HEK293 (cell line): ENCODE results near the gene PAK1.

Source experiments
- CTCF ChIA-PET: fragments of 350-600 bp; formaldehyde crosslinking; extraction: SDS; loops from one replicate; lab custom pipeline; 2021; ENCODE audit warnings: antibody characterized with exemption; lab: Yijun Ruan, JAX
- POLR2A ChIA-PET: fragments of 300-600 bp; formaldehyde crosslinking; extraction: SDS; loops from one replicate; lab custom pipeline; 2020; ENCODE audit warnings: antibody characterized with exemption, inconsistent platforms; lab: Yijun Ruan, JAX
- H3K27ac ChIP-seq: fragments of 200-500 bp; sonication (Bioruptor generic); 2 replicates; pipeline ENCODE4 v1.5.1; 2014; ENCODE audit warnings: low read depth, low read length, control low read depth, inconsistent platforms; ENCODE audit errors: extremely low read depth
- H3K36me3 ChIP-seq, 2 experiments: fragments of 200-500 bp in 1 of 2; sonication (Bioruptor generic) in 1 of 2; 1 replicate in 1 of 2; 2 replicates in 1 of 2; pipeline ENCODE4 v1.5.1; 2014 to 2017; ENCODE audit warnings: inconsistent platforms in 2 of 2, low read length in 2 of 2; ENCODE audit not compliant: control insufficient read depth in 2 of 2, insufficient read depth in 1 of 2
- H3K4me1 ChIP-seq: fragments of 200-500 bp; sonication (Bioruptor generic); 2 replicates; pipeline ENCODE4 v1.5.1; 2014; ENCODE audit warnings: mild to moderate bottlenecking, low read length, inconsistent platforms; ENCODE audit not compliant: control insufficient read depth, insufficient read depth
- H3K4me3 ChIP-seq: 2 replicates; pipeline ENCODE4 v1.5.1; 2011; ENCODE audit warnings: low read depth, mild to moderate bottlenecking, control low read depth, low read length, moderate library complexity
- H3K9me3 ChIP-seq: fragments of 200-500 bp; sonication (Bioruptor generic); 2 replicates; pipeline ENCODE4 v1.5.1; 2014; ENCODE audit warnings: low read depth, low read length, inconsistent platforms; ENCODE audit not compliant: control insufficient read depth, insufficient read depth
- BCL11A ChIP-seq: fragments of 450-650 bp; formaldehyde crosslinking; IDR thresholded peaks from 2 replicates; pipeline ENCODE4 v1.5.1; 2016; ENCODE audit warnings: low read depth, missing biosample characterization, missing genetic modification characterization
- KLF1 ChIP-seq: fragments of 450-650 bp; formaldehyde crosslinking; IDR thresholded peaks from 2 replicates; pipeline ENCODE4 v1.5.1; 2016; ENCODE audit warnings: missing biosample characterization, missing genetic modification characterization
- RBAK ChIP-seq: fragments of 450-650 bp; formaldehyde crosslinking; IDR thresholded peaks from 2 replicates; pipeline ENCODE4 v1.5.1; 2016; ENCODE audit warnings: missing biosample characterization, missing genetic modification characterization
- REST ChIP-seq: fragments of 450-650 bp; formaldehyde crosslinking; IDR thresholded peaks from 2 replicates; pipeline ENCODE4 v1.5.1; 2016; ENCODE audit warnings: missing biosample characterization, missing genetic modification characterization
- SCRT1 ChIP-seq: fragments of 450-650 bp; formaldehyde crosslinking; IDR thresholded peaks from 2 replicates; pipeline ENCODE4 v1.5.1; 2016; ENCODE audit warnings: missing biosample characterization, missing genetic modification characterization, borderline replicate concordance
- SP3 ChIP-seq: fragments of 450-650 bp; formaldehyde crosslinking; IDR thresholded peaks from 2 replicates; pipeline ENCODE4 v1.5.1; 2016; ENCODE audit warnings: missing biosample characterization, missing genetic modification characterization
- SP7 ChIP-seq: fragments of 450-650 bp; formaldehyde crosslinking; IDR thresholded peaks from 2 replicates; pipeline ENCODE4 v1.5.1; 2016; ENCODE audit warnings: missing biosample characterization, missing genetic modification characterization
- YY1 ChIP-seq: fragments of 450-650 bp; formaldehyde crosslinking; IDR thresholded peaks from 2 replicates; pipeline ENCODE4 v1.5.1; 2018; ENCODE audit warnings: missing biosample characterization, missing genetic modification characterization
- YY2 ChIP-seq: fragments of 450-650 bp; formaldehyde crosslinking; IDR thresholded peaks from 2 replicates; pipeline ENCODE4 v1.5.1; 2016; ENCODE audit warnings: missing biosample characterization, missing genetic modification characterization
- ZBTB7A ChIP-seq: fragments of 450-650 bp; formaldehyde crosslinking; IDR thresholded peaks from 2 replicates; pipeline ENCODE4 v1.5.1; 2016; ENCODE audit warnings: low read depth, missing biosample characterization, missing genetic modification characterization
- ZFP37 ChIP-seq: fragments of 450-650 bp; formaldehyde crosslinking; IDR thresholded peaks from 2 replicates; pipeline ENCODE4 v1.5.1; 2016; ENCODE audit warnings: missing biosample characterization, missing genetic modification characterization
- ZNF175 ChIP-seq: fragments of 450-650 bp; formaldehyde crosslinking; IDR thresholded peaks from 2 replicates; pipeline ENCODE4 v1.5.1; 2016; ENCODE audit warnings: missing biosample characterization, missing genetic modification characterization
- ZNF211 ChIP-seq: fragments of 450-650 bp; formaldehyde crosslinking; IDR thresholded peaks from 2 replicates; pipeline ENCODE4 v1.5.1; 2016; ENCODE audit warnings: low read depth, missing biosample characterization, missing genetic modification characterization
- ZNF24 ChIP-seq: fragments of 450-650 bp; formaldehyde crosslinking; IDR thresholded peaks from 2 replicates; pipeline ENCODE4 v1.5.1; 2016; ENCODE audit warnings: missing biosample characterization, missing genetic modification characterization
- ZNF302 ChIP-seq: fragments of 450-650 bp; formaldehyde crosslinking; IDR thresholded peaks from 2 replicates; pipeline ENCODE4 v1.5.1; 2016; ENCODE audit warnings: missing biosample characterization, missing genetic modification characterization, low read depth
- ZNF324 ChIP-seq: fragments of 450-650 bp; formaldehyde crosslinking; IDR thresholded peaks from 2 replicates; pipeline ENCODE4 v1.5.1; 2016; ENCODE audit warnings: missing biosample characterization, missing genetic modification characterization
- ZNF335 ChIP-seq: fragments of 450-650 bp; formaldehyde crosslinking; conservative IDR thresholded peaks from 2 replicates; pipeline ENCODE4 v1.5.1; 2016; ENCODE audit warnings: missing biosample characterization, missing genetic modification characterization
- ZNF404 ChIP-seq: fragments of 450-650 bp; formaldehyde crosslinking; IDR thresholded peaks from 2 replicates; pipeline ENCODE4 v1.5.1; 2017; ENCODE audit warnings: missing biosample characterization, missing genetic modification characterization
- ZNF473 ChIP-seq: fragments of 450-650 bp; formaldehyde crosslinking; IDR thresholded peaks from 2 replicates; pipeline ENCODE4 v1.5.1; 2017; ENCODE audit warnings: missing biosample characterization, missing genetic modification characterization
- ZNF501 ChIP-seq: fragments of 450-650 bp; formaldehyde crosslinking; IDR thresholded peaks from 2 replicates; pipeline ENCODE4 v1.5.1; 2016; ENCODE audit warnings: missing biosample characterization, missing genetic modification characterization
- ZNF549 ChIP-seq: fragments of 450-650 bp; IDR thresholded peaks from 2 replicates; pipeline ENCODE4 v1.5.1; 2018; ENCODE audit warnings: missing biosample characterization, missing genetic modification characterization, mild to moderate bottlenecking, inconsistent platforms, moderate library complexity
- ZNF629 ChIP-seq: fragments of 450-650 bp; formaldehyde crosslinking; IDR thresholded peaks from 2 replicates; pipeline ENCODE4 v1.5.1; 2017; ENCODE audit warnings: missing biosample characterization, missing genetic modification characterization
- ZNF664 ChIP-seq: fragments of 450-650 bp; formaldehyde crosslinking; IDR thresholded peaks from 2 replicates; pipeline ENCODE4 v1.5.1; 2016; ENCODE audit warnings: missing biosample characterization, missing genetic modification characterization
- ZNF677 ChIP-seq: fragments of 450-650 bp; IDR thresholded peaks from 2 replicates; pipeline ENCODE4 v1.5.0; 2018; ENCODE audit warnings: missing biosample characterization, mild to moderate bottlenecking, missing genetic modification characterization, moderate library complexity
- ZNF768 ChIP-seq: fragments of 450-650 bp; formaldehyde crosslinking; IDR thresholded peaks from 2 replicates; pipeline ENCODE4 v1.5.1; 2018; ENCODE audit warnings: missing biosample characterization, mild to moderate bottlenecking, missing genetic modification characterization
- ZNF777 ChIP-seq: fragments of 450-650 bp; formaldehyde crosslinking; IDR thresholded peaks from 2 replicates; pipeline ENCODE4 v1.5.1; 2017; ENCODE audit warnings: missing biosample characterization, missing genetic modification characterization, borderline replicate concordance
- ZNF830 ChIP-seq: fragments of 450-650 bp; IDR thresholded peaks from 2 replicates; pipeline ENCODE4 v1.5.0; 2018; ENCODE audit warnings: missing biosample characterization, missing genetic modification characterization, low read depth, mild to moderate bottlenecking, moderate library complexity
- ZSCAN16 ChIP-seq: fragments of 450-650 bp; formaldehyde crosslinking; IDR thresholded peaks from 2 replicates; pipeline ENCODE4 v1.5.1; 2016; ENCODE audit warnings: missing biosample characterization, missing genetic modification characterization
- TF ChIP-seq, protein P1 (sequence below): fragments of 450-650 bp; formaldehyde crosslinking; IDR thresholded peaks from 2 replicates; pipeline ENCODE4 v1.5.1; 2017; ENCODE audit warnings: missing biosample characterization, missing genetic modification characterization
- TF ChIP-seq, protein P2 (sequence below): fragments of 450-650 bp; formaldehyde crosslinking; IDR thresholded peaks from 2 replicates; pipeline ENCODE4 v1.5.1; 2016; ENCODE audit warnings: missing biosample characterization, missing genetic modification characterization
- TF ChIP-seq, protein P3 (sequence below): fragments of 450-650 bp; formaldehyde crosslinking; IDR thresholded peaks from 2 replicates; pipeline ENCODE4 v1.5.1; 2016; ENCODE audit warnings: missing biosample characterization, missing genetic modification characterization

Gene PAK1

DNA sequence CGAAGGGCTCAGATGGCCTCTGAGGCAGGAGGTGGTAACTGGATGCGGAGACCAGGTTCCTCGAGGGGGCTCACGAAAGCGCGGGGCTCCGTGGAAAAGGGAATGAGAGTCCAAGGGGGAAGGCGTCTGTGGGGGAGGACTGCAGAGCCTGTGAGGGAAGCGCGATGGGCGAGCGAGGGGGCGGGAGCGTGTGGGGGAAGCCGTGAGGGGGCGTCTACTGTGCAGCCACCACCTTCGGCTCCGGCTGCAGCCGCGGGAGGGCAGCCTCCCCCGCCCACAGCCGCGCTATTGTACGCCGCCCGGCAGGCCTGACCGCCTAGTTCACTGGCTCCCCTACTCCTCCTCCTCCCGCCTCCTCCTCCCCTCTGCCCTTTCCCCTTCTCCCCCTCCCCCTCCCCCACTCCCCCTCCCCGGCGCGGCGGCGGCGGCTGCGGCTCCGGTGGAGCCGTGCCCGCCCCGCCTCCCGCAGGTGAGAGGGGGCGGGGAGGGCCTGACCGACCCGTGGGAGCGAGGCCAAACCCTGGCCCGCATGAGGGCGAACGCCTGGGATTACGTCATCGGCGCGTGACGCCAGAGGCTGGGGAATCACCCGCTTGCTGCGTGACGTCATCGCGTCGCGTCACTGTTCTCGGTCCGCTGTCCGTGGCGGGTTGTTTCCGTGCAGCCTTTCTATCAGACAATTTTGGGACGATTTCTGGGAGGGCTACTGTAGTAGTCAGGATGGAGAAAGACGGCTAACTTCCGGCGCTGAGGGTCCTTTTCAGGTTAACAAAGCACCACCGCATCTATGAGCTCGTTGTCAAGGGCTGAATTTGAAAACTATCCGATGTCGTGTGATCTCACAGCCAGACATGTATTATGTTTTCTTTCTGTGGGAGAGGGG, at the start of gene PAK1:
Gene PAK1 (minus strand): TSS at position 294 of the 883 bp plus-strand sequence. CDS start 81,574 bp downstream, outside the sequence.
- H3K9me3 ChIP-seq = no peaks in the 10 kb centered on the region
- H3K4me3 ChIP-seq = peak within 1 kb of the TSS; percentile 68
- CTCF ChIA-PET = interaction anchor here (0.8 to 2.3 kb wide), 4 partner anchors 71 to 278 kb away, joined by 3 to 17 read pairs (median 3); no protein-coding TSS in a partner anchor
- peaks cover 2% of the 10 kb centered on the region for H3K4me1 ChIP-seq
- peak within 1 kb of the TSS; percentile 14; the same call in 1 of the 2 replicates for H3K27ac ChIP-seq
- H3K36me3 ChIP-seq = no peaks in the 10 kb centered on the region
- POLR2A ChIA-PET = interaction anchor here (0.6 to 1.1 kb wide), 3 partner anchors 74 to 558 kb away, joined by 3 to 5 read pairs (median 4); partner anchors contain the start of gene INTS4
- peak; percentile 76 for TF ChIP-seq ZSCAN16 (tag by site-specific recombination)
- TF ChIP-seq, protein P1, sequence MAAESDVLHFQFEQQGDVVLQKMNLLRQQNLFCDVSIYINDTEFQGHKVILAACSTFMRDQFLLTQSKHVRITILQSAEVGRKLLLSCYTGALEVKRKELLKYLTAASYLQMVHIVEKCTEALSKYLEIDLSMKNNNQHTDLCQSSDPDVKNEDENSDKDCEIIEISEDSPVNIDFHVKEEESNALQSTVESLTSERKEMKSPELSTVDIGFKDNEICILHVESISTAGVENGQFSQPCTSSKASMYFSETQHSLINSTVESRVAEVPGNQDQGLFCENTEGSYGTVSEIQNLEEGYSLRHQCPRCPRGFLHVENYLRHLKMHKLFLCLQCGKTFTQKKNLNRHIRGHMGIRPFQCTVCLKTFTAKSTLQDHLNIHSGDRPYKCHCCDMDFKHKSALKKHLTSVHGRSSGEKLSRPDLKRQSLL (tag by site-specific recombination) = no peak
- no peak for TF ChIP-seq YY2 (tag by site-specific recombination)
- peak; percentile 87 for TF ChIP-seq ZNF324
- TF ChIP-seq ZNF677 (tag by site-specific recombination) = no peak
- peak; percentile 92 for TF ChIP-seq ZNF335 (tag by site-specific recombination)
- TF ChIP-seq ZNF777 (tag by site-specific recombination) = no peak
- TF ChIP-seq ZNF473 (tag by site-specific recombination) = no peak
- TF ChIP-seq, protein P2, sequence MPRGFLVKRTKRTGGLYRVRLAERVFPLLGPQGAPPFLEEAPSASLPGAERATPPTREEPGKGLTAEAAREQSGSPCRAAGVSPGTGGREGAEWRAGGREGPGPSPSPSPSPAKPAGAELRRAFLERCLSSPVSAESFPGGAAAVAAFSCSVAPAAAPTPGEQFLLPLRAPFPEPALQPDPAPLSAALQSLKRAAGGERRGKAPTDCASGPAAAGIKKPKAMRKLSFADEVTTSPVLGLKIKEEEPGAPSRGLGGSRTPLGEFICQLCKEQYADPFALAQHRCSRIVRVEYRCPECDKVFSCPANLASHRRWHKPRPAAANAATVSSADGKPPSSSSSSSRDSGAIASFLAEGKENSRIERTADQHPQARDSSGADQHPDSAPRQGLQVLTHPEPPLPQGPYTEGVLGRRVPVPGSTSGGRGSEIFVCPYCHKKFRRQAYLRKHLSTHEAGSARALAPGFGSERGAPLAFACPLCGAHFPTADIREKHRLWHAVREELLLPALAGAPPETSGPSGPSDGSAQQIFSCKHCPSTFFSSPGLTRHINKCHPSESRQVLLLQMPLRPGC (tag by site-specific recombination) = 0 out of 2 replicates have a peak, but pooled peaks have one; percentile 58
- TF ChIP-seq ZNF175 (tag by site-specific recombination) = no peak
- TF ChIP-seq REST (tag by site-specific recombination) = 0 out of 2 replicates have a peak, but pooled peaks have one; percentile 7
- no peak for TF ChIP-seq ZNF768 (tag by site-specific recombination)
- TF ChIP-seq ZNF302 (tag by site-specific recombination) = no peak
- no peak for TF ChIP-seq KLF1 (tag by site-specific recombination)
- peak; percentile 57 for TF ChIP-seq SP3 (tag by site-specific recombination)
- TF ChIP-seq SCRT1 (tag by site-specific recombination) = no peak
- TF ChIP-seq ZFP37 = peak; percentile 71; the same call in 1 of the 2 replicates
- TF ChIP-seq ZNF24 (tag by site-specific recombination) = peak; percentile 58; the same call in 1 of the 2 replicates
- TF ChIP-seq ZNF549 (tag by site-specific recombination) = no peak
- TF ChIP-seq ZBTB7A (tag by site-specific recombination) = no peak
- TF ChIP-seq ZNF404 (tag by site-specific recombination) = no peak
- no peak for TF ChIP-seq YY1 (tag by site-specific recombination)
- TF ChIP-seq, protein P3, sequence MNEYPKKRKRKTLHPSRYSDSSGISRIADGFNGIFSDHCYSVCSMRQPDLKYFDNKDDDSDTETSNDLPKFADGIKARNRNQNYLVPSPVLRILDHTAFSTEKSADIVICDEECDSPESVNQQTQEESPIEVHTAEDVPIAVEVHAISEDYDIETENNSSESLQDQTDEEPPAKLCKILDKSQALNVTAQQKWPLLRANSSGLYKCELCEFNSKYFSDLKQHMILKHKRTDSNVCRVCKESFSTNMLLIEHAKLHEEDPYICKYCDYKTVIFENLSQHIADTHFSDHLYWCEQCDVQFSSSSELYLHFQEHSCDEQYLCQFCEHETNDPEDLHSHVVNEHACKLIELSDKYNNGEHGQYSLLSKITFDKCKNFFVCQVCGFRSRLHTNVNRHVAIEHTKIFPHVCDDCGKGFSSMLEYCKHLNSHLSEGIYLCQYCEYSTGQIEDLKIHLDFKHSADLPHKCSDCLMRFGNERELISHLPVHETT (tag by site-specific recombination) = peak; percentile 15; the same call in 1 of the 2 replicates
- 0 out of 2 replicates have a peak, but pooled peaks have one; percentile 21 for TF ChIP-seq BCL11A (tag by site-specific recombination)
- TF ChIP-seq ZNF629 (tag by site-specific recombination) = peak; percentile 100
- no peak for TF ChIP-seq RBAK (tag by site-specific recombination)
- peak; percentile 86 for TF ChIP-seq SP7
- TF ChIP-seq ZNF211 = no peak
- TF ChIP-seq ZNF501 (tag by site-specific recombination) = 0 out of 2 replicates have a peak, but pooled peaks have one; percentile 59
- TF ChIP-seq ZNF830 (tag by site-specific recombination) = no peak
- no peak for TF ChIP-seq ZNF664 (tag by site-specific recombination)
